IgD-negative memory B cell (primary cell): ENCODE measurements around the gene PET100. TPM values are rescaled to one million over a fixed set of nuclear protein-coding genes. Genes with fewer than 3 reads are reported as not detected.

ENCODE experiments used
- polyA plus RNA-seq: library from polyadenylated mRNA; unstranded; fragments of 300-500 nt; fragmentation: Illumina TruSeq; gene quantifications from one replicate; pipeline ENCODE4 v1.2.3, GENCODE V29; 2021

The PET100 gene
- polyA plus RNA-seq, 1 donor from 2014 or later, result 232 TPM

Other genes with a start within 250 kb of the PET100 start
- 2.8 TPM for gene PEX11G, start 140.8 kb upstream of the PET100 start, polyA plus RNA-seq
- 1.3 TPM for gene ZNF358, start 113.7 kb upstream of the PET100 start, polyA plus RNA-seq
- 5.2 TPM for gene MCOLN1, start 107.2 kb upstream of the PET100 start, polyA plus RNA-seq
- gene PNPLA6, start 94.1 kb upstream of the PET100 start, polyA plus RNA-seq, result 12.5 TPM
- 0.44 TPM for gene CAMSAP3, start 33.9 kb upstream of the PET100 start, polyA plus RNA-seq
- gene XAB2, start 248 bp upstream of the PET100 start, polyA plus RNA-seq, result 9.7 TPM
- gene PCP2, start 3.9 kb downstream of the PET100 start, polyA plus RNA-seq, result not detected
- 70.2 TPM for gene STXBP2, start 7.3 kb downstream of the PET100 start, polyA plus RNA-seq
- gene RETN, start 39.3 kb downstream of the PET100 start, polyA plus RNA-seq, result not detected
- gene MCEMP1, start 47.3 kb downstream of the PET100 start, polyA plus RNA-seq, result 0.73 TPM
- 219 TPM for gene TRAPPC5, start 51.0 kb downstream of the PET100 start, polyA plus RNA-seq
- gene FCER2, start 72.3 kb downstream of the PET100 start, polyA plus RNA-seq, result 197 TPM
- gene CLEC4G, start 102.3 kb downstream of the PET100 start, polyA plus RNA-seq, result 0.43 TPM
- gene CD209, start 117.7 kb downstream of the PET100 start, polyA plus RNA-seq, result not detected
- not detected for gene CLEC4M, start 133.4 kb downstream of the PET100 start, polyA plus RNA-seq
- 3.2 TPM for gene EVI5L, start 200.4 kb downstream of the PET100 start, polyA plus RNA-seq
- not detected for gene PRR36, start 244.6 kb downstream of the PET100 start, polyA plus RNA-seq